ENCODE results near the gene PSMD5. TPM values are rescaled to one million over a fixed set of nuclear protein-coding genes. Genes with fewer than 3 reads are reported as not detected.

Gene PSMD5
- total RNA-seq, 1 donor from 2014 or later: 31.4 TPM

DNA sequence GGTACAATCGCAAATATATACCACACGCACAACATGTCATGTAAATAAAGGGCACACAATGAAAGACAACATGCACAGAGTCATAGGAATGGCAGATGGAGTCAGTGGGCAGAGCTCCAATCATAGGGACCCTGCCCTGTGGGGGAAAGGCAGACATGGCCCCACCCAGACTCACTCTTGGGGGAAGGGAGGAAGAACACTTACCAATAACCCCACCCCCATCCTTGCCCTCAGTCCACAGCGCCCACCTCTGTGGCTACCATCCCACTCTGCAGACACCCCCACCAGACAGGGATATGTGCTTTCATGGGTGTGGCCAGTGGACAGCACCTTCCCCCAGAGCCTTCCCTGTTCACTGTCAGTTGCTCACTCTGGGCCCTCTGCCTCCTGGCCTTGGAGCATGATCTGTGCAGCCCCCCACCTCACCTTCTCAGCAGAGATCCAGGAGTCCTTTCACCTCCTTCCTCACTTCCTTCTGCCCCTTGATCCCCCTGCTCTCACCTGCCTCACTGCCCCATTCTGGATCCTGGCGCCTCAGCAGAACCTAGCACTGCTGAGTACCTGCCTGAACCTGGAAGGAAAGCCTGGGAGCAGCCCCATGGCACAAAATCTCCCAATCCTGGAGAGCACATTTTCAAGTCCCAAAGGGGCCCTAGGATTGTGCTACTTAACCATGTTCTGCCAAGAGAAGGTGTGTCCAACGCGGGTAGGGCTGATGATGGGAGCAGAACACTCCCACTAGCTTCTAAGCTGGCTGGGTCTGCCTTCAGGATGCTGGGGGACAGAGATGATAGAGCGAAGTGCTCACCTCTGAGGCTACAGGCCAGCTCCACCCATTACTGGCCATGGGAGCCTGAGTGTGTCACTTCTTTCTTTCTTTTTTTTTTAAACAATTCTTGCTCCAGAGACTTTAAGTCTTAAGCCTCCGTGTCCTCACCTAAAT is 35.7 kb upstream of the PSMD5 start:
- H3K4me3 ChIP-seq (ENCODE audit: low read depth, low read length): no peak overlapping the region
- DNase-seq (ENCODE audit: low read depth): no peak
- TF ChIP-seq, protein P1, sequence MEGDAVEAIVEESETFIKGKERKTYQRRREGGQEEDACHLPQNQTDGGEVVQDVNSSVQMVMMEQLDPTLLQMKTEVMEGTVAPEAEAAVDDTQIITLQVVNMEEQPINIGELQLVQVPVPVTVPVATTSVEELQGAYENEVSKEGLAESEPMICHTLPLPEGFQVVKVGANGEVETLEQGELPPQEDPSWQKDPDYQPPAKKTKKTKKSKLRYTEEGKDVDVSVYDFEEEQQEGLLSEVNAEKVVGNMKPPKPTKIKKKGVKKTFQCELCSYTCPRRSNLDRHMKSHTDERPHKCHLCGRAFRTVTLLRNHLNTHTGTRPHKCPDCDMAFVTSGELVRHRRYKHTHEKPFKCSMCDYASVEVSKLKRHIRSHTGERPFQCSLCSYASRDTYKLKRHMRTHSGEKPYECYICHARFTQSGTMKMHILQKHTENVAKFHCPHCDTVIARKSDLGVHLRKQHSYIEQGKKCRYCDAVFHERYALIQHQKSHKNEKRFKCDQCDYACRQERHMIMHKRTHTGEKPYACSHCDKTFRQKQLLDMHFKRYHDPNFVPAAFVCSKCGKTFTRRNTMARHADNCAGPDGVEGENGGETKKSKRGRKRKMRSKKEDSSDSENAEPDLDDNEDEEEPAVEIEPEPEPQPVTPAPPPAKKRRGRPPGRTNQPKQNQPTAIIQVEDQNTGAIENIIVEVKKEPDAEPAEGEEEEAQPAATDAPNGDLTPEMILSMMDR (conservative IDR thresholded peaks at IDR 0.05; ENCODE audit: low read depth, low read length): no peak

DNA sequence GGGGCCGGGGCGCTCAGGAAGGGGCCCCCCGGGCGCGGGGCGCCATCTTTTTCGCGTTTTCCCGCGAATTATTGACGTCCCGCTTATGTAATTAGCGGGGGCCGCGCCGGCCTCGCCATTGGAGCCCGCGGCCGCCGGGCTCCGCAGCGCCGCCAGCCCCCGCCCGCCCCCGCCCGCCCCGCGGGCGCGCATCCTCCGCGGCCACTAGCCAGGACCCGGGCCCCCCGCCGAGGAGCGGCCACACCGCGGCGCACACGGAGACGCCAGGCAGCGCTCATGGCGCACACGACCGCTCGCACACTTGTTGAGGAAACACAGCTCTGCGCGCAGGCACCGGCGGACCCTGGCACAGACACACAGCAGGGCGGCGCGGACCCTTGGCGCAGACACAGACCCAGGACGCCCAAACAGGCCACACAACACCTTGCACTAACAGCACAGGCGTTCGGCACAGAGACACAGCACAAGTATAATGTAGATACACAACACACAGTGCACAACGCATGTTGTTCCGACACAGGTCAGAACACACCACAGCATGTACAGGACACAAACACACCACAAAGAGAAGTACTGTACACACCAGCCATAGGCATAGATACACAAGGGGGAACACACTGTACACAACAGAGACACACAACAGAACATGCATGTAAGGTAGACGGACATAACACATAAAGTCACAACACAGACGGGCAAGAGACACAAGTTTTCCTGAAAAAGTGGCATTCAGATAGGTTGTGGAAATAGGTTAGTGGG is 34.7 kb upstream of the PSMD5 start:
- H3K4me3 ChIP-seq (ENCODE audit: low read depth, low read length): peak overlapping the region; percentile 76
- TF ChIP-seq, protein P1 (conservative IDR thresholded peaks at IDR 0.05; ENCODE audit: low read depth, low read length): no peak
- DNase-seq (ENCODE audit: low read depth): no peak

DNA sequence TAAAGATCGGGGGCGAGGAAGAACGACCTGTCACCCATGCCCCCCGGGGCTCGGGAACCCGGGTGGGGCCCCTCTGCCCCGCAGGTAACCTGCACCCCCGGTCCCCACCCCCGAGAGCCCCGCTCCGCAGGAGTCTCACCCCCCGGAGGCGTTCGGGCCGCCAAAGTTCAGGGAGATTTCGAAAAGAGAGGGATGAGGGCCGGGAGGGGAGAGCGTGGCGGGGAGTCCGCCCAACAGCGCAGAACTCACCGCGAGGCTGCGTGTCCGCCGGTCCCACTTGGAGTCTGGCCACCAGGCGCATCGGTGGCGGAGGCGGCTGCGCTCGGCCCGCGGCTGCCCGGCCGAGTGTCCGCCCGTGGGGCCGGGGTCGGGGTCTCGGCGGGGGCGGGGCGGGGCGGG is 34.1 kb upstream of the PSMD5 start, which contains the start of gene PHF19:
TSS of gene PHF19 (minus strand) at position 347 of the 399 bp plus-strand sequence. CDS start 2,447 bp downstream, outside the sequence.
- no peak for DNase-seq (ENCODE audit: low read depth)

DNA sequence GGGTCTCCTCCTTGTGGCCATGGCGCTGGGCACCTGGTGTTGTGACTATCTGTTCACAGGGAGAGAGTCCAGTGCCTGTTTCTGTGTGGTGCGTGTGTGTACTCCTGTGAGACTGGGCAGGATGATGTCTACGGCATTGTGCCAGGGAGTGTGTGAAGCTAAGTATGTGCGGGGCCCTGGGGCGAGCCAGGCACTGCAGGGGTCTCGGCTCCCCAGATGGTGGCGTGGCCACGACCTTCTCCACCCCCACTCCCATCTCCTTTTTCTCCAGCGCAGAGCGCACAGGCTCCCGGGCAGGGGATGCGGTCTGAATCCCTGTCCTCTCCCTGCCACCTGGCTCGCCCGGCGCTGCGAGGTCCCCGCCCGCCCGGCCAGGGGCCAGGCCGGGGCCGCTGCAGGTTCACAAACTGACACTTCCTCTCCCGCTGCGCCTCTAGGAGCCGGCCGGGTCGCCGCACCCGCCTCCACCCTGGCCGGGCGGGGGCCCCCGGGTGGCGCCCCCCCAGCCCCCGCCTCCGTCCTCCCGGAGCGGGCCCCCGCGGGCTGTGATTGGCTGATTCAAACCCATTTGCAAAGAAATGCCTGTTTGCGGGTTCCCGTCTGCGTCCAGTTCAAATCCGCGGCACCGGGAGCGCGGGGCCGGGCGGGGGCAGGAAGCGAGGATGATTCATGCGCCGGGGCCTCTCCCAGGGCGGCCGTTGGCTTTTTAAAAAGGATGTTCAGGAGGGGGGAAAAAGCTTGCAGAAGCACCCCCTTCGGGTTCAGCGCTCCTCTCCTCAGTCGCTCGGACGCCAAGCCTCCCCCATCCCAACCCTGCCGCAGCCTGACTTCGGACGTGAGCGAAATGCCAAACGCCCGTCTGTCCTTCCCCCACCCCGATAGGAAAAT is 33.5 kb upstream of the PSMD5 start:
- no peak for DNase-seq (ENCODE audit: low read depth)

More for the DNA sequence above, 34.1 kb upstream of the PSMD5 start, which contains the start of gene PHF19:
- H3K4me3 ChIP-seq (ENCODE audit: low read depth, low read length): peak within 1 kb of the TSS; percentile 76
- TF ChIP-seq, protein P1 (conservative IDR thresholded peaks at IDR 0.05; ENCODE audit: low read depth, low read length): no peak

DNA sequence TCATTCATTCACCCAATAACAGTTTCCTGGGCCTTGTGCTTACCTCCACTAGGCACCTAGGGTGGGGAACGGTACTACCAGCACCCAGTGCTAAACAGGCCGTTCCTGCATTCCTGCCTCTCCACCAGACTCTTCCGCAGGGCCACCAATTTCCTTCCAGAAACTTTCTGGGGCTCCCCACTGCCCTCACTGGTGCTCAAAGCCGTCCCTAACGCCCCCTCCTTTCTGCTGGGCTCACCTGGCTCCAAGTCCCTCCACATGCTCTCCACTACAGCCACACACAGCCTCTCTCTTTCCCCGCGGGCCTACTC is 32.9 kb upstream of the PSMD5 start:
- peak overlapping the region; percentile 76 for H3K4me3 ChIP-seq (ENCODE audit: low read depth, low read length)
- TF ChIP-seq, protein P1 (conservative IDR thresholded peaks at IDR 0.05; ENCODE audit: low read depth, low read length): no peak
- DNase-seq (ENCODE audit: low read depth): no peak

More for the DNA sequence above, 33.5 kb upstream of the PSMD5 start:
- peak overlapping the region; percentile 76 for H3K4me3 ChIP-seq (ENCODE audit: low read depth, low read length)
- TF ChIP-seq, protein P1 (conservative IDR thresholded peaks at IDR 0.05; ENCODE audit: low read depth, low read length): peak; percentile 30

DNA sequence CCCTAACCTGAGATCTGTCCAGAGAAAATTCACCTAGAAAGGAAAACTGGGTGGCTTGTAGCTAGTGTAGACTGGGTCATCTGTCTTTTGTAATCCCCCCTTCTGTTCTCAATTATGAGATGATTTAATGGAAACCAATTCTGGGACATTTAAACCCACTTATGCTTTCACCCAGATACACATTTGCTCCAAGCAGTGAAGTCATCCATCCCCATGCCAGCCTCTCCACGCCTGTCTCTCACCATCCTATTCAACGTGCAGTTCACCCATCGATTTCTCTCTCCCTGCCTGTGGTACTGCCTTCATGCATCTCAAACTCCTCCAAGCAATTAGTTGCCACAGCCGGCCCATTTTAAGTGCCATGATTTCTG is 32.5 kb upstream of the PSMD5 start:
- TF ChIP-seq, protein P1 (conservative IDR thresholded peaks at IDR 0.05; ENCODE audit: low read depth, low read length): no peak
- DNase-seq (ENCODE audit: low read depth): no peak
- peak overlapping the region; percentile 76 for H3K4me3 ChIP-seq (ENCODE audit: low read depth, low read length)

All from epithelial cell of proximal tubule (primary cell).